Measurements from ENCODE around the gene NHLRC2. TPM values are rescaled to one million over a fixed set of nuclear protein-coding genes. Genes with fewer than 3 reads are reported as not detected.

NHLRC2 gene
- total RNA-seq, 1 donor from 2014 or later: 47.6 TPM

DNA sequence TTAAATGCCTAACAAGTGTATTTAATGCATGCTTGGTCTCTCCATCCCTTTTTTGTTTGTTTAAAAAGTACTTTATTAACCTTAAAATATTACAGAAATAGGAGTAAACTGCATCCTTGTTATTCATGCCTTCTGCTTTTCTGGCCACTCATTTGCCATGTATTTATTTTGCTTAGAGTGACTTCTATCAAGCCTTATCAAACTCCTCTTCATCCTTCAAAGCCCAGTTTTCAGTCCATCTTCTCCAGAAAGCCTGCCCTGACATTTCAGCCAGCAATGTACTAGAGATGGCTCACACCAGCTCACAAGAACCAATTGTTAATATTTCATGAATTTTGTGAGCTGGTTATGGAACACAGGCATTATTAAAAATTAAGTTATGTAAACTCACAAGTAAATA, 82.8 kb downstream of the NHLRC2 start:
- no peaks in the 10 kb centered on the region for H3K4me1 Mint-ChIP-seq
- H3K27me3 Mint-ChIP-seq (ENCODE audit: insufficient read depth, low read depth): peaks cover 5% of the 10 kb centered on the region
- no peaks in the 10 kb centered on the region for H4K20me1 ChIP-seq (ENCODE audit: low read depth)
- H3K36me3 ChIP-seq: no peaks in the 10 kb centered on the region
- no peak overlapping the region for H3K9ac ChIP-seq
- DNase-seq (ENCODE audit: low spot score): no peak
- H3K27ac Mint-ChIP-seq: no peak overlapping the region
- no peak overlapping the region for H3K4me2 ChIP-seq
- H3F3A ChIP-seq (ENCODE audit: low read depth): no peaks in the 10 kb centered on the region
- no peaks in the 10 kb centered on the region for H3K27me3 ChIP-seq
- no peaks in the 10 kb centered on the region for H3K4me1 ChIP-seq
- H3K4me3 ChIP-seq: no peak overlapping the region
- H3K9me3 Mint-ChIP-seq: no peaks in the 10 kb centered on the region
- no peak overlapping the region for H3K27ac ChIP-seq
- no peaks in the 10 kb centered on the region for H3K9me3 ChIP-seq (ENCODE audit: low read depth)
- no peak overlapping the region for H2AFZ ChIP-seq (replicated peaks)
- no peaks in the 10 kb centered on the region for H3K79me2 ChIP-seq (ENCODE audit: low read depth)
- no peak overlapping the region for H3K4me3 Mint-ChIP-seq
- TF ChIP-seq EZH2phosphoT487 (IDR thresholded peaks at IDR 0.05) (no peak), EZH2 (IDR thresholded peaks at IDR 0.05) (no peak)
- TF ChIP-seq, protein P1, sequence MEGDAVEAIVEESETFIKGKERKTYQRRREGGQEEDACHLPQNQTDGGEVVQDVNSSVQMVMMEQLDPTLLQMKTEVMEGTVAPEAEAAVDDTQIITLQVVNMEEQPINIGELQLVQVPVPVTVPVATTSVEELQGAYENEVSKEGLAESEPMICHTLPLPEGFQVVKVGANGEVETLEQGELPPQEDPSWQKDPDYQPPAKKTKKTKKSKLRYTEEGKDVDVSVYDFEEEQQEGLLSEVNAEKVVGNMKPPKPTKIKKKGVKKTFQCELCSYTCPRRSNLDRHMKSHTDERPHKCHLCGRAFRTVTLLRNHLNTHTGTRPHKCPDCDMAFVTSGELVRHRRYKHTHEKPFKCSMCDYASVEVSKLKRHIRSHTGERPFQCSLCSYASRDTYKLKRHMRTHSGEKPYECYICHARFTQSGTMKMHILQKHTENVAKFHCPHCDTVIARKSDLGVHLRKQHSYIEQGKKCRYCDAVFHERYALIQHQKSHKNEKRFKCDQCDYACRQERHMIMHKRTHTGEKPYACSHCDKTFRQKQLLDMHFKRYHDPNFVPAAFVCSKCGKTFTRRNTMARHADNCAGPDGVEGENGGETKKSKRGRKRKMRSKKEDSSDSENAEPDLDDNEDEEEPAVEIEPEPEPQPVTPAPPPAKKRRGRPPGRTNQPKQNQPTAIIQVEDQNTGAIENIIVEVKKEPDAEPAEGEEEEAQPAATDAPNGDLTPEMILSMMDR (IDR thresholded peaks at IDR 0.05): no peak
- H3K36me3 Mint-ChIP-seq: no peaks in the 10 kb centered on the region

DNA sequence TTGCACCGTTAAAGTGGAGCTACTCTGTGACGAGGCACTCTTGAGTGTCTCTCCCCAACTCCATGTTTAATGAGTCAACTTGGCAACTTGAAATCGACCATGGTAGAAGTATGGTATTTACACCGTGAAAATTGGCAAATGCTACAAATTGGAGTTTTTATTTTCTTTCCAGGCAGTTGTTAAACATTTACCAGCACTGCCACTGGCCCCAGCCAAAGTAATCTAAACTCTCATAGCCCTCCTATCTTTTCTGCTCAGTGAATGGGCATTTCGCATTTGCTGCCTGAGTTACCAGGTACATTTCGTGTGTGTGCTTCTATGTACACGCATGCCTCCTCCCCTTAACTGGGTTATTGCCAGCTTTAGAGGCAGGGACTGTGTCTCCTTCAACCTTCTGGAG, 83.3 kb downstream of the NHLRC2 start:
- Histone ChIP-seq H3K4me3 (no peak overlapping the region), H3K4me1 (no peaks in the 10 kb centered on the region), H2AFZ (replicated peaks) (no peak overlapping the region), H3K36me3 (no peaks in the 10 kb centered on the region), H3F3A (ENCODE audit: low read depth) (no peaks in the 10 kb centered on the region), H3K9me3 (ENCODE audit: low read depth) (no peaks in the 10 kb centered on the region), H3K27me3 (no peaks in the 10 kb centered on the region), H3K4me2 (no peak overlapping the region), H3K79me2 (ENCODE audit: low read depth) (no peaks in the 10 kb centered on the region), H4K20me1 (ENCODE audit: low read depth) (no peaks in the 10 kb centered on the region), H3K27ac (no peak overlapping the region), H3K9ac (no peak overlapping the region)
- H3K36me3 Mint-ChIP-seq: no peaks in the 10 kb centered on the region
- no peaks in the 10 kb centered on the region for H3K4me1 Mint-ChIP-seq
- no peak for DNase-seq (ENCODE audit: low spot score)
- no peak overlapping the region for H3K4me3 Mint-ChIP-seq
- TF ChIP-seq EZH2phosphoT487 (IDR thresholded peaks at IDR 0.05) (no peak), EZH2 (IDR thresholded peaks at IDR 0.05) (no peak)
- TF ChIP-seq, protein P1 (IDR thresholded peaks at IDR 0.05): no peak
- no peaks in the 10 kb centered on the region for H3K9me3 Mint-ChIP-seq
- H3K27me3 Mint-ChIP-seq (ENCODE audit: insufficient read depth, low read depth): peaks cover 5% of the 10 kb centered on the region
- no peak overlapping the region for H3K27ac Mint-ChIP-seq

- Histone ChIP-seq H3K9me3 (ENCODE audit: low read depth) (no peaks in the 10 kb centered on the region), H3K4me1 (no peaks in the 10 kb centered on the region), H3K36me3 (no peaks in the 10 kb centered on the region), H3F3A (ENCODE audit: low read depth) (no peaks in the 10 kb centered on the region), H3K27ac (no peak overlapping the region), H2AFZ (replicated peaks) (no peak overlapping the region), H3K4me3 (no peak overlapping the region), H3K4me2 (no peak overlapping the region), H3K27me3 (no peaks in the 10 kb centered on the region), H3K79me2 (ENCODE audit: low read depth) (no peaks in the 10 kb centered on the region), H3K9ac (no peak overlapping the region), H4K20me1 (ENCODE audit: low read depth) (no peaks in the 10 kb centered on the region)
- no peak for DNase-seq (ENCODE audit: low spot score)
- Mint-ChIP-seq H3K27me3 (ENCODE audit: insufficient read depth, low read depth) (peaks cover 7% of the 10 kb centered on the region), H3K27ac (no peak overlapping the region), H3K4me1 (no peaks in the 10 kb centered on the region), H3K36me3 (no peaks in the 10 kb centered on the region), H3K4me3 (no peak overlapping the region), H3K9me3 (no peaks in the 10 kb centered on the region)
- TF ChIP-seq, protein P1 (IDR thresholded peaks at IDR 0.05): no peak
- TF ChIP-seq EZH2phosphoT487 (IDR thresholded peaks at IDR 0.05) (no peak), EZH2 (IDR thresholded peaks at IDR 0.05) (no peak)
Measured at GRCh38 chr10:113939212-113939860, 84.9 kb downstream of the NHLRC2 start.

Data from neural progenitor cell (in vitro differentiated cells).